Upper lobe of left lung (tissue), 6 donors: ENCODE measurements around the gene FUCA2. TPM values are rescaled to one million over a fixed set of nuclear protein-coding genes. Genes with fewer than 3 reads are reported as not detected.
"Not testable (repeated sequence)": the region's sequence is repeated elsewhere in the genome, so short reads cannot be mapped to it uniquely, and the experiment has no call there.

Source experiments
- ATAC-seq, 2 donors: fragments of 200-7000 bp; cut with Tn5 transposase; one replicate each; pipeline ENCODE4 v1.9.1; 2022; ENCODE audit warnings: mild to moderate bottlenecking in 2 of 2, moderate library complexity in 2 of 2; ENCODE audit not compliant: low FRiP score in 2 of 2
- DNase-seq, 2 donors: peaks; one replicate each; pipeline ENCODE4 v3.0.0-alpha.2; 2019 to 2020
- H3K27ac ChIP-seq, 4 donors: fragments of 200-600 bp; sonication (generic); one replicate each; pipeline ENCODE4 v1.5.1; 2016 to 2019
- H3K27me3 ChIP-seq, 4 donors: fragments of 200-600 bp; sonication (generic); one replicate each; pipeline ENCODE4 v1.5.1; 2017 to 2019
- H3K36me3 ChIP-seq, 4 donors: fragments of 200-600 bp; sonication (generic); one replicate each; pipeline ENCODE4 v1.5.1; 2016 to 2019
- H3K4me1 ChIP-seq, 4 donors: fragments of 200-600 bp; sonication (generic); one replicate each; pipeline ENCODE4 v1.5.1; 2018 to 2019
- H3K4me3 ChIP-seq, 4 donors: fragments of 200-600 bp; sonication (generic); one replicate each; pipeline ENCODE4 v1.5.1; 2017 to 2019; ENCODE audit warnings: mild to moderate bottlenecking in 2 of 4, moderate library complexity in 1 of 4
- H3K9me3 ChIP-seq, 4 donors: fragments of 200-600 bp; sonication (generic); one replicate each; pipeline ENCODE4 v1.5.1; 2018 to 2019
- CTCF ChIP-seq, 6 experiments: fragments of 450-650 bp in 4 of 6; fragments of 200-600 bp in 2 of 6; sonication (generic) in 2 of 6; IDR thresholded peaks; one replicate each; pipeline ENCODE4 v1.5.1; 2016 to 2019; ENCODE audit warnings: antibody characterized with exemption in 6 of 6
- EP300 ChIP-seq, 4 donors: sonication (generic); formaldehyde crosslinking; IDR thresholded peaks; one replicate each; pipeline ENCODE4 v1.5.1; 2017; ENCODE audit warnings: antibody characterized with exemption in 4 of 4, control low read depth in 2 of 4
- POLR2A ChIP-seq, 4 donors: fragments of 450-650 bp; IDR thresholded peaks; one replicate each; pipeline ENCODE4 v1.5.1; 2016 to 2017; ENCODE audit warnings: antibody characterized with exemption in 4 of 4, mild to moderate bottlenecking in 2 of 4
- POLR2AphosphoS5 ChIP-seq, 2 donors: sonication (generic); formaldehyde crosslinking; IDR thresholded peaks; one replicate each; pipeline ENCODE4 v1.5.1; 2017; ENCODE audit warnings: antibody characterized with exemption in 2 of 2
- WGBS, 2 donors: methylation state at CpG; one replicate each; pipeline ENCODE4 v1.1.5; 2017 to 2018; 5-methylcytosine and 5-hydroxymethylcytosine counted together
- total RNA-seq, 6 donors: library from RNA; depleted of rRNA in 4 of 6; stranded (reverse); fragments of >200 nt in 4 of 6; gene quantifications; one replicate each; pipeline versions ENCODE4 v1.1.0 to v1.2.1, GENCODE V29; 2016 to 2021
- donor health status: DM: no; HTN: no; CAD: no; lungs with moderate emphysema.
- donor health status: DM: no; HTN: yes; CAD: no; lungs with severe emphysema.

Gene FUCA2
- total RNA-seq, 6 donors from 2014 or later, result 23.1 to 69.9 (median 34.2) TPM

GRCh38 chr6:143451531-143451930 lies 60.0 kb downstream of the FUCA2 start:
- H3K27ac ChIP-seq, result peak overlapping the region in 3 of 4 donors; percentile 80 to 81 (median 81)
- H3K9me3 ChIP-seq, result no peaks in the 10 kb centered on the region
- TF ChIP-seq POLR2AphosphoS5 (IDR thresholded peaks at IDR 0.05), result no peak
- no peak for TF ChIP-seq EP300 (IDR thresholded peaks at IDR 0.05)
- TF ChIP-seq CTCF (IDR thresholded peaks at IDR 0.05), result no peak
- TF ChIP-seq POLR2A (IDR thresholded peaks at IDR 0.05), result no peak
- no peaks in the 10 kb centered on the region for H3K36me3 ChIP-seq
- ATAC-seq (no peak), DNase-seq (no peak)
- no peaks in the 10 kb centered on the region for H3K27me3 ChIP-seq
- peaks cover 17 to 29% (median 19%) of the 10 kb centered on the region in 4 donors for H3K4me1 ChIP-seq
- peak overlapping the region in 3 of 4 donors; percentile 61 to 82 (median 66) for H3K4me3 ChIP-seq
- WGBS, 2 donors, result 32 to 34% methylated on average over 4 of the region's 4 CpGs

GRCh38 chr6:143450453-143451371 lies 60.8 kb downstream of the FUCA2 start, which contains the start of the genes ADAT2 and PEX3:
Gene ADAT2 (minus strand): TSS chr6:143450695. CDS start chr6:143450658, 37 bp downstream.
Gene PEX3 (plus strand): TSS chr6:143450805. CDS start chr6:143451043, 238 bp downstream.
- WGBS, 2 donors, result 0 to 1% methylated on average over 50 to 53 of the region's 56 CpGs

GRCh38 chr6:143449714-143450452 lies 61.6 kb downstream of the FUCA2 start:
- Histone ChIP-seq H3K4me1 (peaks cover 15 to 25% (median 19%) of the 10 kb centered on the region in 4 donors), H3K4me3 (peak overlapping the region; percentile 61 to 85 (median 74)), H3K27me3 (no peaks in the 10 kb centered on the region), H3K36me3 (no peaks in the 10 kb centered on the region), H3K9me3 (no peaks in the 10 kb centered on the region), H3K27ac (peak overlapping the region; percentile 80 to 81 (median 81))
- 4 to 7% methylated on average over 19 of the region's 19 CpGs for WGBS, 2 donors
- ATAC-seq (peak in 1 of 2 donors; percentile 28), DNase-seq (peak in 1 of 2 donors; percentile 36)
- TF ChIP-seq POLR2A (IDR thresholded peaks at IDR 0.05), result no peak
- no peak for TF ChIP-seq EP300 (IDR thresholded peaks at IDR 0.05)
- no peak for TF ChIP-seq POLR2AphosphoS5 (IDR thresholded peaks at IDR 0.05)
- TF ChIP-seq CTCF (IDR thresholded peaks at IDR 0.05), result no peak

More at GRCh38 chr6:143450453-143451371, 60.8 kb downstream of the FUCA2 start, which contains the start of the genes ADAT2 and PEX3:
- peaks cover 15 to 25% (median 19%) of the 10 kb centered on the region in 4 donors for H3K4me1 ChIP-seq
- peak within 1 kb of the TSS; percentile 80 to 81 (median 81) for H3K27ac ChIP-seq
- no peaks in the 10 kb centered on the region for H3K27me3 ChIP-seq
- peak within 1 kb of the TSS; percentile 61 to 85 (median 74) for H3K4me3 ChIP-seq
- TF ChIP-seq POLR2AphosphoS5 (IDR thresholded peaks at IDR 0.05) (peak; percentile 74 to 89), POLR2A (IDR thresholded peaks at IDR 0.05) (peak in 3 of 4 donors; percentile 63 to 74 (median 65)), EP300 (IDR thresholded peaks at IDR 0.05) (peak in 1 of 4 donors; percentile 62), CTCF (IDR thresholded peaks at IDR 0.05) (peak in 2 of 6 experiments; percentile 4 to 15)
- ATAC-seq (peak; percentile 99 to 100), DNase-seq (peak; percentile 96 to 98)
- no peaks in the 10 kb centered on the region for H3K9me3 ChIP-seq
- no peaks in the 10 kb centered on the region for H3K36me3 ChIP-seq

- H3K4me3 ChIP-seq, result peak overlapping the region in 2 of 4 donors; percentile 66 to 82
- H3K4me1 ChIP-seq, result peaks cover 15 to 25% (median 19%) of the 10 kb centered on the region in 4 donors
- TF ChIP-seq POLR2AphosphoS5 (IDR thresholded peaks at IDR 0.05), result no peak
- no peak for TF ChIP-seq POLR2A (IDR thresholded peaks at IDR 0.05)
- TF ChIP-seq EP300 (IDR thresholded peaks at IDR 0.05), result no peak
- no peak for TF ChIP-seq CTCF (IDR thresholded peaks at IDR 0.05)
- no peak for DNase-seq
- H3K36me3 ChIP-seq, result no peaks in the 10 kb centered on the region
- ATAC-seq, result no peak
- no peaks in the 10 kb centered on the region for H3K27me3 ChIP-seq
- no peaks in the 10 kb centered on the region for H3K9me3 ChIP-seq
- whole genome bisulfite sequencing, 2 donors, result 72 to 77% methylated on average over 6 of the region's 6 CpGs
- H3K27ac ChIP-seq, result peak overlapping the region in 1 of 4 donors; percentile 81
Observed at GRCh38 chr6:143449082-143449713, 62.3 kb downstream of the FUCA2 start.

GRCh38 chr6:143447865-143448264 lies 63.7 kb downstream of the FUCA2 start:
- H3K27me3 ChIP-seq, H3K4me3 ChIP-seq, H3K36me3 ChIP-seq, DNase-seq, ATAC-seq, H3K9me3 ChIP-seq, H3K27ac ChIP-seq: not testable (repeated sequence)
- WGBS, 2 donors, result 91 to 100% methylated on average over 2 of the region's 2 CpGs
- H3K4me1 ChIP-seq, result peaks cover 16 to 25% (median 19%) of the 10 kb centered on the region in 4 donors
